ENCODE measurements around the gene DBNDD1. TPM values are rescaled to one million over a fixed set of nuclear protein-coding genes. Genes with fewer than 3 reads are reported as not detected.

Gene DBNDD1
- total RNA-seq, 1 experiment from 2014 or later: 64.6 TPM

DNA sequence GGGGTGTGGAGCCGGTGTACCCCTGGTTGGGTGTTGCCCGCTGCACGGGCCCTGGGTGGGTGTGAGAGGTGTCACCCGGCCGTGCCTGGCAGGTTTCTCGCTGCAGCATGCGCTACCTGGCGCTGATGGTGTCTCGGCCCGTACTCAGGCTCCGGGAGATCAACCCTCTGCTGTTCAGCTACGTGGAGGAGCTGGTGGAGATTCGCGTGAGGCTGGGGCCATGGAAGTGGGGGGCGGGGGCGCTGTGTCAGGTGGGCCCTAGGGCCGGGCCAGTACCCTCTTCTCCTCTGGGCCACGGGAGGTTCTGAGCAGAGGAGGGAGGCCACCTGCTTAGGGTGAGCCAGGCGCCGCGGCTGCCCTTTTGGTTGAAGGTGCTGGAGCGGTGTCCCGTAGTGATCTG lies 57.3 kb downstream of the DBNDD1 start:
- H3K4me1 ChIP-seq: no peaks in the 10 kb centered on the region
- Mint-ChIP-seq H3K27me3 (ENCODE audit: insufficient read depth, unreplicated experiment) (no peaks in the 10 kb centered on the region), H3K4me1 (ENCODE audit: low read depth, unreplicated experiment) (no peaks in the 10 kb centered on the region), H3K36me3 (ENCODE audit: insufficient read depth, unreplicated experiment) (peaks cover 23% of the 10 kb centered on the region), H3K27ac (ENCODE audit: unreplicated experiment) (no peak overlapping the region), H3K9me3 (ENCODE audit: unreplicated experiment) (no peaks in the 10 kb centered on the region), H3K4me3 (ENCODE audit: unreplicated experiment) (no peak overlapping the region)
- H3K4me3 ChIP-seq (ENCODE audit: low read depth, low read length): no peak overlapping the region
- BruUV-seq (replicated peaks): no TSS peak
- no peak for DNase-seq
- H3K27me3 ChIP-seq (replicated peaks; ENCODE audit: control insufficient read depth, insufficient read depth, low read length): no peaks in the 10 kb centered on the region
- ChIA-PET POLR2A (no interaction called here), CTCF (no interaction called here)
- intact Hi-C loops (cut with micrococcal nuclease; ENCODE audit: unreplicated experiment): no loop called here
- TF ChIP-seq, protein P1, sequence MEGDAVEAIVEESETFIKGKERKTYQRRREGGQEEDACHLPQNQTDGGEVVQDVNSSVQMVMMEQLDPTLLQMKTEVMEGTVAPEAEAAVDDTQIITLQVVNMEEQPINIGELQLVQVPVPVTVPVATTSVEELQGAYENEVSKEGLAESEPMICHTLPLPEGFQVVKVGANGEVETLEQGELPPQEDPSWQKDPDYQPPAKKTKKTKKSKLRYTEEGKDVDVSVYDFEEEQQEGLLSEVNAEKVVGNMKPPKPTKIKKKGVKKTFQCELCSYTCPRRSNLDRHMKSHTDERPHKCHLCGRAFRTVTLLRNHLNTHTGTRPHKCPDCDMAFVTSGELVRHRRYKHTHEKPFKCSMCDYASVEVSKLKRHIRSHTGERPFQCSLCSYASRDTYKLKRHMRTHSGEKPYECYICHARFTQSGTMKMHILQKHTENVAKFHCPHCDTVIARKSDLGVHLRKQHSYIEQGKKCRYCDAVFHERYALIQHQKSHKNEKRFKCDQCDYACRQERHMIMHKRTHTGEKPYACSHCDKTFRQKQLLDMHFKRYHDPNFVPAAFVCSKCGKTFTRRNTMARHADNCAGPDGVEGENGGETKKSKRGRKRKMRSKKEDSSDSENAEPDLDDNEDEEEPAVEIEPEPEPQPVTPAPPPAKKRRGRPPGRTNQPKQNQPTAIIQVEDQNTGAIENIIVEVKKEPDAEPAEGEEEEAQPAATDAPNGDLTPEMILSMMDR (IDR thresholded peaks at IDR 0.05; ENCODE audit: insufficient read depth in 1 of 2, low read depth in 1 of 2, low read length in 1 of 2, severe bottlenecking in 1 of 2, unreplicated experiment in 1 of 2): no peak
- H3K36me3 ChIP-seq (ENCODE audit: control insufficient read depth, insufficient read depth, low read length): peaks cover 4% of the 10 kb centered on the region
- H3K9me3 ChIP-seq: no peaks in the 10 kb centered on the region

DNA sequence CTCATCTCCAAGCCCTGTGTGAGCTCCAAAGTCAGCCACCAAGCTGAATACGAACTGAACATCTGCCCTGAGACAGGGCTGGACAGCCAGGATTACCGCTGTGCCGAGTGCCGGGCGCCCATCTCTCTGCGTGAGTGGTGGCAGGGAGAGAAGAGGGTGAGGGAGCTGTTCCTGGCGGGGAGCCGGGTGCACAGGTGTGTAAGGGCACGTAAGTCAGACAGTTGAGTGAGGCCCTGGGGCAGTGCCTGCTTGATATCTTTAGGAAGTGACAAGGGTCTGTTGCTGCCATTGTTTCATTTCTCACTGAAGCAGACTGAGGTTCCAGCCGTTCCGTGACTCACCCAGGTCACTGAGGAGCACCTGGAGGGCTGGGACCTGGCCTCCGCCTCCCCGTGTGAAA lies 58.3 kb downstream of the DBNDD1 start:
- no TSS peak for BruUV-seq (replicated peaks)
- Mint-ChIP-seq H3K27me3 (ENCODE audit: insufficient read depth, unreplicated experiment) (no peaks in the 10 kb centered on the region), H3K36me3 (ENCODE audit: insufficient read depth, unreplicated experiment) (peaks cover 30% of the 10 kb centered on the region), H3K4me3 (ENCODE audit: unreplicated experiment) (no peak overlapping the region), H3K4me1 (ENCODE audit: low read depth, unreplicated experiment) (no peaks in the 10 kb centered on the region), H3K9me3 (ENCODE audit: unreplicated experiment) (no peaks in the 10 kb centered on the region), H3K27ac (ENCODE audit: unreplicated experiment) (no peak overlapping the region)
- Histone ChIP-seq H3K36me3 (ENCODE audit: control insufficient read depth, insufficient read depth, low read length) (peaks cover 4% of the 10 kb centered on the region), H3K27me3 (replicated peaks; ENCODE audit: control insufficient read depth, insufficient read depth, low read length) (no peaks in the 10 kb centered on the region), H3K4me1 (no peaks in the 10 kb centered on the region), H3K4me3 (ENCODE audit: low read depth, low read length) (no peak overlapping the region), H3K9me3 (no peaks in the 10 kb centered on the region)
- CTCF ChIA-PET: no interaction called here
- POLR2A ChIA-PET: no interaction called here
- DNase-seq: no peak
- intact Hi-C loops (cut with micrococcal nuclease; ENCODE audit: unreplicated experiment): no loop called here
- TF ChIP-seq, protein P1 (IDR thresholded peaks at IDR 0.05; ENCODE audit: insufficient read depth in 1 of 2, low read depth in 1 of 2, low read length in 1 of 2, severe bottlenecking in 1 of 2, unreplicated experiment in 1 of 2): no peak

DNA sequence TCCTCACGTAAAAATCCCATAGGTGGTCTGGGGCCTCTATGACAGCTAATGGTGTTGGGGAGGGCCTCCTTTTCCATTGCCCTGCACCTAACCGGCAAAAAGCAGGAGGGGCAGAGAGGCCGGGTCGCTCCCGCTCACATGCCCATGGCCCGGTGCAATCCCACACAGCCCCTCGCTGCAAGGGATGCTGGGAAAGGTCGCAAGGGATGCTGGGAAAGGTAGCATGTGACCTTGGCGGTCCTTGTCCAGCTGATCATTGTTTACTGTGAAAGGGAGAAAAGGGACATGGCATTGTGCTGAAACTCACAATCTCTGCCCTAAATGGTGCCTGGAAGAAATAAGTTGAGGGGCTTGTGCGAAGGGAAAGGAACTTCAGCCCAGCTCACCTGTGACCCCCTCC lies 60.7 kb downstream of the DBNDD1 start:
- H3K4me3 Mint-ChIP-seq (ENCODE audit: unreplicated experiment): no peak overlapping the region
- BruUV-seq (replicated peaks): no TSS peak
- H3K27me3 Mint-ChIP-seq (ENCODE audit: insufficient read depth, unreplicated experiment): no peaks in the 10 kb centered on the region
- Histone ChIP-seq H3K4me1 (no peaks in the 10 kb centered on the region), H3K36me3 (ENCODE audit: control insufficient read depth, insufficient read depth, low read length) (peaks cover 4% of the 10 kb centered on the region), H3K4me3 (ENCODE audit: low read depth, low read length) (no peak overlapping the region), H3K9me3 (no peaks in the 10 kb centered on the region), H3K27me3 (replicated peaks; ENCODE audit: control insufficient read depth, insufficient read depth, low read length) (no peaks in the 10 kb centered on the region)
- CTCF ChIA-PET: no interaction called here
- no peaks in the 10 kb centered on the region for H3K9me3 Mint-ChIP-seq (ENCODE audit: unreplicated experiment)
- no peak for DNase-seq
- intact Hi-C loops (cut with micrococcal nuclease; ENCODE audit: unreplicated experiment): no loop called here
- TF ChIP-seq, protein P1 (IDR thresholded peaks at IDR 0.05; ENCODE audit: insufficient read depth in 1 of 2, low read depth in 1 of 2, low read length in 1 of 2, severe bottlenecking in 1 of 2, unreplicated experiment in 1 of 2): no peak
- POLR2A ChIA-PET: interaction anchor here (0.5 kb wide), 1 partner anchor 36 kb away, joined by 4 read pairs; no protein-coding TSS in a partner anchor
- H3K4me1 Mint-ChIP-seq (ENCODE audit: low read depth, unreplicated experiment): no peaks in the 10 kb centered on the region
- H3K27ac Mint-ChIP-seq (ENCODE audit: unreplicated experiment): no peak overlapping the region
- peaks cover 48% of the 10 kb centered on the region for H3K36me3 Mint-ChIP-seq (ENCODE audit: insufficient read depth, unreplicated experiment)
